SIG-M5 treated with dmso at 0.1 percent for 504 hours (cell line): ENCODE measurements around the gene ESR2.
"Not testable (repeated sequence)": the region's sequence is repeated elsewhere in the genome, so short reads cannot be mapped to it uniquely, and the experiment has no call there.

ENCODE experiments used
- DNase-seq: peaks from one replicate; lab custom pipeline; 2025; ENCODE audit not compliant: unreplicated experiment; lab: John Stamatoyannopoulos, UW

Gene ESR2

GRCh38 chr14:64293976-64294671 is at the start of gene ESR2:
Gene ESR2 (minus strand): TSS chr14:64294371. CDS start chr14:64282985, 11,386 bp downstream.
- DNase-seq = no peak

GRCh38 chr14:64340560-64341196 is 46.5 kb upstream of the ESR2 start:
- DNase-seq = peak; percentile 6

- DNase-seq = peak; percentile 99
Observed at GRCh38 chr14:64338616-64339316, 44.6 kb upstream of the ESR2 start.

DNA sequence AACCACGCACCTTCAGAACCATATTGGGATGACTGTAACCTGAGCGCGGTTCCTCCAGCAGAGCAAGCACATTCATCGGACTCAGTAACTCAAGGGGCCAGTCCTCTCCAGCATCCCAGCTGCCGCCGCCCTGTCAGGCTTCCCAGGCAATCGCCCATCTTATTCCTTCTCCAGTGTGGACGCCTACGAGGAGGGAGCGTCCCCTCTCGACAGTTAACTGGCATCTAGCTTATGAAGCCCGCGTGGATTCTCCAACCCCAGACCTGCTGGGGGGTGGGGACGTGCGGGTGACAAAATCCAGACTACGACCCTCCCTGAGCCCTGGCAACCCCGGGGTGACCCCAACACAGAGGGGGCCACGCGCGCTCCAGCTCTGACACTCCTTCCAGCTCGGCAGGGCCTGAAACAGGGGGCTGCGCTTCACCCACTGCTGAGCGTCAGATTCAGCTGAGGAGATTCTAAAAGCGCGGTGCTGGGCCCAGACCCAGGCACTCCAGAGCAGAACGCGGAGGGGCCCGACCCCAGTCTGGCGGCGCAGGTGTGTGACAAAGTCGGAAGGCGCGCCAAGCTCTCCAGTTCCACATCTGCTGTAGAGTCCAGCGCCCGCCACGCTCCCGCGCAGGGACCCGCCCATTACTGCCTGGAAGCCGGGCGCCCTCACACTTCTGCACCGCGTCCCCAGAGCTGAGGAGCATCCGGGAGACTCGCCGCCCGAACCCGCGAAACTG is 43.9 kb upstream of the ESR2 start:
- peak; percentile 86 for DNase-seq

GRCh38 chr14:64329149-64329548 is 35.0 kb upstream of the ESR2 start:
- DNase-seq = no peak

DNA sequence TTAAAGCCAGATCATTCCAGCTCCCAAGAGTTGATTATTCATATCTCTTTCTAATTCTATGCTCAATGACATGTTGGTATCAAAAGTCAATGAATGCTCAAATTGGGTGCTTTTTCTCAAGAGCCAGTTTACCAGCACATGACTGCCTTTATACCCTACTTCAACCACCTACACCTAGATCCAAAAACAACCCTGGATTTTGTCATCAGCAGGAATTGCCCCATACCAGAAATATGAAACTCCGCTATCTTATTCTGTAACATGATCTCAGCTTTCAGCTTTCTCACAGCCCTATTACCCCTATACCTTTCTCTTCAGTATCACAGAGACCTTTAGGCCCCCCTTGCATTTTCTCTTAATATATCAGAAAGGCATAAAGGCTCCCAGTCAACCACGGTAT is 32.3 kb upstream of the ESR2 start:
- no peak for DNase-seq

- no peak for DNase-seq
Observed at GRCh38 chr14:64324895-64325294, 30.7 kb upstream of the ESR2 start.

DNA sequence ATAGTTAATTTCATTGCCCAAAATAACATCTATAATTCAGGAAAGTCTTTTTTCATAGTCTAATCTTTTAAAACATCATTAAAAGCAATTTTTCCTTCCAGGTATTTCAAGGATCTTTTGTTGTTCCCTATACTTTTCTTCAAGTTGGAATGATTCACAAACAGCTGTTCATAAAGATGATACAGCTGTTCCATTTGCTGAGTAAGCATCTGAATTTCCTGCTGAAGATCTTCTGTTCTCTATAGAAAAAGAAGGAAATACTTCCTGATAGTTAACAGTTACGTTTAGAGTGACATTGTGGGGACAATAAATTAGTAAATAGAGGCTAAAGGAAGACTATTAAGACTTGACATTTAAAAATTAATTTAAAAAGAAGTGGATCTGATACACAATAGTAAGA is 30.3 kb upstream of the ESR2 start:
- no peak for DNase-seq

- DNase-seq = not testable (repeated sequence)
Observed at GRCh38 chr14:64320362-64320761, 26.2 kb upstream of the ESR2 start.

DNA sequence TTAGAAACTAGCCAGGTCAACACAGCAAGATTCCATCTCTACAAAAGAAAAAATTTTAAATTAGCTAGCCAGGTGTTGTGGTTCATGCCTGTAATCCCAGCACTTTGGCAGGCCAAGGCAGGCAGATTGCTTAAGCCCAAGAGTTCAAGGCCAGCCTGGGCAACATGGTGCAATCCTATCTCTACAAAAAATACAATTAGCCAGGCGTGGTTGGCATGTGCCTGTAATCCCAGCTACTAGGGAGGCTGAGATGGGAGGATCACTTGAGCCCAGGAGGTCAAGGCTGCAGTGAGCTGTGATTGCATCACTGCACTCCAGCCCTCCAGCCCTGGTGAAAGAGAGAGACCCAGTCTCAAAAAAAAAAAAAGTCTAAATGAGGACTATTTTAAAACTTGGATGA is 24.5 kb upstream of the ESR2 start:
- DNase-seq = not testable (repeated sequence)

DNA sequence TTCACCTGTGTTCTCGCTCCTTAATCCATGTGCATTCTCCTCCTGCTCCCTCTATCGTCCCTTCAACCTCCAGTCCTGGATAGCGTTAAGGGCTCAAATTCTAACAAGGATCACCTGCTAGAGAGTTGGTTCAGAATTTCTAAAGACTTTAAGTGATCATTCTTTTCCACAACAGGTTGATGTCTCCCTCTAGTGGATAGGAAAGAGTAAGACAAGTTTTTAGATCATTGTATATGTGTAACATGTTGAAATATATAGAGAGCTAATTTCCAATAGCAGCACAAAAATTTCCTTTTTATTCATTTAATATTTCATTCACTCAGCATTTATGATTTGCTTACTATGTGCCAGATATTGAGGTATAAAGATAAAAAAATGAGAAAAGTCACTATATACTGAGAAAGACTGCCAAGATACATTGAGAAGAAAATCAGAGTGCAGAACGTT is 9.3 kb upstream of the ESR2 start:
- peak; percentile 78 for DNase-seq

GRCh38 chr14:64298773-64299172 is 4.6 kb upstream of the ESR2 start:
- DNase-seq = no peak

DNA sequence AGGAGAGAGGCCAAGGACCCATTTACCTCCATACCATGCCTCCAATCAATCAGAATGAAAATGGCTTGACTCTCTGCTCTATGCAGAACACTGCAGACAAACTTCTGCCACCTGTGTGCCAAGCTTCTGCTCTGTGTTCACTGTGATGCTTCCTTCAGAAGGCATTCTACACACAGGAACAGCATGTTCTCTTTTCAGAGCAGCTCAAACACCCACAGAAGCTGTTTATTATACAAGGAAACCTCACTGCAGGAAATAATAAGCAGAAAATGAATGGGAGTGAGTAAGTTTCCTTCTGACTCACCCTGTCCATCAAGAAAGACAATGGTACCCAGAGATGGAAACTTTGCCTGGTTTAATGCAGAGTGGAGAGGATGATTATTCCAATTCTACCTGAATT is 2.4 kb upstream of the ESR2 start:
- DNase-seq = no peak

DNA sequence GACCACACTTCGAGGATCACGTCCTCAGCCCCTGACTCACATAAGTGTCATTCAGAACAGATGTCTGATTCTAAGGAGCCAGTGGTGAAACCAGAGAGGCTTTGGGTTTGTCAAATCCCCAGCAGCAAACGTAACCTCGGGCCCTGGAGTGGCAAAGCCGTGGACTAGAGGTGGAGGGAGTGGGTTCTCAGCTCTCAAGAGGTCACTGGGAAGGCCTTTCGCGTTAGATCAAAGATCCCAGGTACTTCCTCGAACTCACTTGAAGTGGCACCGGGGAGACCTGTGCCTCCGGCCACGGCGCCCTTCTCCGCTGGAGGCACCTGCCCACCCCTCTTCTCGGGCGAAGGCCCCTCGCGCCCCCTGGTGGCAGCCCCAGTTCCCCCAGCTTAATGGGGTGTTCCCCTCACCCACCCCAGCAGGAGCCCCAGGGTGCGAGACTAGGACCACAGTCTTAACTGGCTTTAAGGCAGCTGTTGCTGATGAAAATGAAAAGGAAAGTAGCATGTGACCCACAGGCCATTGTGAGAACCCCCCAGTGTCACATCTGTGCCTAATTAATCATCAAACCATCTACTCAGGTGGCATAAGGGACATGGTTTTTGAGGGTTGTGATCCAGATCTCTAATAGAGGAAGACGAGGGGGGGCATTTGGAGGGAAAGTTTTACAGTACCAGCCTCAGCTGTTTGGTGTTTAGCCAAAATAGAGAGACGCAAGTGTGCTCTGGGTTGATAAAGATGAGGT is 672 bp upstream of the ESR2 start:
- DNase-seq = peak; percentile 13

GRCh38 chr14:64292197-64292596 is 2.0 kb downstream of the ESR2 start:
- DNase-seq = no peak

- no peak for DNase-seq
Observed at GRCh38 chr14:64289571-64289970, 4.6 kb downstream of the ESR2 start.

- DNase-seq = no peak
Observed at GRCh38 chr14:64281805-64282204, 12.4 kb downstream of the ESR2 start.

DNA sequence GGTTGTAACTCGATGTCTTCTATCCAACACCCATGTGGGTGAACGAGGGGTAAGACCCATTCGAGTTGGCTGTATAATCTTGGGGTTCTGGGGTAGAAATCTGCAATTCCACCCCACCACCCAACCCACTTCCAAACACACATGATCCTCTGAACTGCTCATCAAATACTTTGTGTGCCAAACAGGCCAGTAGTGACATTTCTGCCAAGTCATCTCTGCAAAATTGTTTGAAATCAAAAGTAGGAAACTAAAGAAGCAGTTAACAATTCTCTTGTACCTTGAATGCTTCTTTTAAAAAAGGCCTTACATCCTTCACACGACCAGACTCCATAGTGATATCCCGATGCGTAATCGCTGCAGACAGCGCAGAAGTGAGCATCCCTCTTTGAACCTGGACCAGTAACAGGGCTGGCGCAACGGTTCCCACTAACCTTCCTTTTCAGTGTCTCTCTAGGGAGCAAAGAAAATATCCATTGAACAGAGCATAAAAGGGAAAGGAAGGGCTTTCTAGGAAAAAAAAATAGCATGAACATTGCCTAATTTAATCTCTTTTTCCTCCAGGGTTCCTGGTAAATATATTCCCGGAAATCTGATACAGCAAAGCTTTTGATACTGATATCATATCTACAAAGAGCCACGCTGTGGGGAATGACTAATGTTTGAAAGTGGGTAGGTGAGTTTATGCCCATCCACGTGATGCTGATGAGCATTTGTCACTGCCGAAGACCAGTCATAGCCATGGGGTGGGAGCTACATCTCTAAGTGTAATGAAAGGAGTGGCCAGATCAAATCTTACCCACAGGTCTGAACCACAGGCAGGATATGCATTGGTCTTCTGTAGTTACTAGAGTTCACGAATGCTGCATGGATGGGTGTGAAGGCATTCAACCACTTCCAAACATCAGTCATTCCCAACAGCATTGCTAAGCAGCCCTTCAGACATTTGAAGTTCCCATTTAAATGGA is 14.2 kb downstream of the ESR2 start:
- DNase-seq = no peak

GRCh38 chr14:64278458-64278857 is 15.7 kb downstream of the ESR2 start:
- DNase-seq = no peak

- no peak for DNase-seq
Observed at GRCh38 chr14:64272019-64272418, 22.2 kb downstream of the ESR2 start.
